GM21529 (cell line): ENCODE results near the gene HOXA11.

ENCODE experiments used
- ATAC-seq: cut with Tn5 transposase; IDR thresholded peaks from one replicate; pipeline ENCODE4 v1.9.1; 2021; ENCODE audit not compliant: unreplicated experiment

HOXA11 gene

GRCh38 chr7:27138472-27138871 is 46.6 kb downstream of the HOXA11 start:
- no peak for ATAC-seq

DNA sequence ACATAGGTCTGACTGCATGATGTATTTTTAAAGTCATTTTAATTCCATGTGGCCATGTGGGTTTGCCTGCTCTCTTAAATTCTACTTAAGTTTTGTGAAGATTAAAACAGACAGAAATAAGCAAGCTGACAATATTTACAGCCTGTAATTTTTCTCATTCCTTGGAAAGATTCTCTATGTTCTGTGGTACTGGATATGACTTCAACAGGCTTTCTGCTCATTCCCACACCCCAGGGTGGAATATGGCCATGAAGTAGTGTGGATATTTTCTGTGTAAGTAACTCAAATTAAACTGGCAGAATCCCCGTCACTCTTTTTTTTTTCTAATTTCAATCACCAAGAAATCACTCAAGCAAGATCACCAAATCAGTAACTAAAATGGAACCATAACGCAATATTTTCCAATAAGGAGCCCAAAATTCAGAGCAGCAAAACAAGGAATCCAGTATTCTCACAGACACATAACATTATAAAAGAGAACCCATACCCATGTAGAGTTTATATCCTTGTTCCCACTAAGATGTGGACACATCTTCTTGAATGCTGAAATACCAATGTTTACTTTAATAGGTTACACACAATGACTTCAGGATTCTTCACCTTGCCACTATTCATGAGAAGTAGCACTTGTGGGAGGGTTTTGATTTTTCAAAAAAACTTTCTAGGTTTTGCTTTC is 47.3 kb downstream of the HOXA11 start:
- ATAC-seq, result no peak

- peak; percentile 50 for ATAC-seq
Observed at GRCh38 chr7:27134392-27134791, 50.6 kb downstream of the HOXA11 start.

DNA sequence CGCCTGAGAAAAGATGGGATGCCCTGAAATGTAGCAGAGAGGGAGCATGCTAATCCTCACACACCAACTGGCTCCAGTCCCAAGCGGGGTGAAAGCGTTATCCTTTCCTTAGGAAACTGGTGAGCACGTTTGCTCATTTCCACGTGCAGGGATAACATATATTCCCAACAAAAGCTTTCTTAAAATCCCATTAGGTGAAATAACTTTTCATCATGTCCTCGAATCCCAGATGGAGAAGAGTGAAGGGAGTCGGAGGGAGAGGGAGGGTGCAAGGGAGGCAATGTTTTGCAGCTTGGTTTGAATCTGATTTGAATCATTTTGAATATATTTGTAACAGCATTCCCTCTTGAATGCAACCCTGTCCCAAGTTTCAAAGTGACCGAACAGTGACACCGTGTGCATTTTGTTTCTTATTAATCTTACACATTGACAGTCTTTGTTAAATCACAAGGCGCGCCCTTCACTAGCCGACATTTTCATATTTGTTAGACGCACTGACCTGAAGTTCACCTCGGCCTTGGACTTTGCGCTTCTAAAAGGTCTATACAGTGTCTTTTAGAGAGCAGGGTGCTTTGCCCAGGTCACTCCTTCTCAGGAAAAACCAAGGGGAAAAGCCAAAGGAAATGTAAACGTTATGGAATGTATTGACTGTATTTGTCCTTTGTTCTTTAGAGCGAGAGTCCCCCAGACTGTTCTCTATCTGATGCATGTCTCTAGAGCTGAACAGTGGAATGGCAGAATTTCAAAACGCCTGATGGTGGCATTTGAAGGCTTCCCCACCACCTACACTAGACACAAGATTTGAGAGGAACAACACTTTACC is 51.4 kb downstream of the HOXA11 start:
- ATAC-seq, result no peak

GRCh38 chr7:27132978-27133377 is 52.1 kb downstream of the HOXA11 start:
- ATAC-seq, result no peak

DNA sequence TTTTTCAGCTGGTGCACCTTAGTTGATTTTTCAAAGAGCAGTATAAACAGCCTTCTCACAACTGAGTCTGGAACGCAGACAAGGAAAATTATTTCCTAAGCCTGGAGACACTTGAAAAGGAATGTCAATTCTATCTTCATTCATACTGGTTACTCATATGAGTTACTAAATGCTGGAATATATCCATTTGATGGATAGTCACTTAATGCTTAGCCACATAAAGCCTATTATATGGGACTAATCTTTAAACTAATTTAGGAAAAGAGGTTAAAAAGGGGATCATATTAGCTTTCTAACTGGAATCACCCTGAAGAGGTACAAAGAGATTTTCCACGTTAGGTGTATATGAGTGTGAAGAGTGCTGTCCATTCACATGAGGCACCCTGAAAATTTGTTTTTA is 52.8 kb downstream of the HOXA11 start:
- no peak for ATAC-seq

DNA sequence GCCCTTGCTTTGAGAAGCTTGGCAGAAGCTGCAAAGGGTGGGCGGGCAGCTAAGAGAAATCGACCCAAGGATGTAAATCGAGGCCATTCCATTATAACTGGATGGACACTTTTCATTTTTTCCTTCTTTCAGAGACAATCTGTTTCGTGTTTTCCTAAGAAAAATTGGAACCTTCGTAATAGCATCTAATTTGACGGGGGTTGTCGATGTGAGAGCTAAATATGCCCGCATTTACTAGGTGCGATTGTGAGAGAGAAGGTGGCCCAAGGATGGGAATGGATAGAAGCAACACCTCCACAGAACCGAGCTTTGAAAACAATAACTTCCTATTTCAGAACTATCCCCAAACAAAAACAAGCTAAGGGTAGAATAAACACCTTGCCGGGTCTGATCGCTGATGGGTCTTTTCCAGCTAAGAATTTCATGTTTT is 53.6 kb downstream of the HOXA11 start:
- ATAC-seq, result no peak
